ENCODE results near the gene ZNF169.
A peak's percentile ranks its signal among the peaks of the same experiment; 100 is the strongest.
"Not testable (repeated sequence)": the region's sequence is repeated elsewhere in the genome, so short reads cannot be mapped to it uniquely, and the experiment has no call there.

The ZNF169 gene

GRCh38 chr9:94259077-94259862 is at the start of gene ZNF169:
TSS of gene ZNF169 (plus strand) at chr9:94259298. CDS start at chr9:94278813, 19,515 bp downstream.
- DNase-seq (ENCODE audit: low read depth in 2 of 2, low spot score in 1 of 2), result peak; percentile 72 to 77

DNA sequence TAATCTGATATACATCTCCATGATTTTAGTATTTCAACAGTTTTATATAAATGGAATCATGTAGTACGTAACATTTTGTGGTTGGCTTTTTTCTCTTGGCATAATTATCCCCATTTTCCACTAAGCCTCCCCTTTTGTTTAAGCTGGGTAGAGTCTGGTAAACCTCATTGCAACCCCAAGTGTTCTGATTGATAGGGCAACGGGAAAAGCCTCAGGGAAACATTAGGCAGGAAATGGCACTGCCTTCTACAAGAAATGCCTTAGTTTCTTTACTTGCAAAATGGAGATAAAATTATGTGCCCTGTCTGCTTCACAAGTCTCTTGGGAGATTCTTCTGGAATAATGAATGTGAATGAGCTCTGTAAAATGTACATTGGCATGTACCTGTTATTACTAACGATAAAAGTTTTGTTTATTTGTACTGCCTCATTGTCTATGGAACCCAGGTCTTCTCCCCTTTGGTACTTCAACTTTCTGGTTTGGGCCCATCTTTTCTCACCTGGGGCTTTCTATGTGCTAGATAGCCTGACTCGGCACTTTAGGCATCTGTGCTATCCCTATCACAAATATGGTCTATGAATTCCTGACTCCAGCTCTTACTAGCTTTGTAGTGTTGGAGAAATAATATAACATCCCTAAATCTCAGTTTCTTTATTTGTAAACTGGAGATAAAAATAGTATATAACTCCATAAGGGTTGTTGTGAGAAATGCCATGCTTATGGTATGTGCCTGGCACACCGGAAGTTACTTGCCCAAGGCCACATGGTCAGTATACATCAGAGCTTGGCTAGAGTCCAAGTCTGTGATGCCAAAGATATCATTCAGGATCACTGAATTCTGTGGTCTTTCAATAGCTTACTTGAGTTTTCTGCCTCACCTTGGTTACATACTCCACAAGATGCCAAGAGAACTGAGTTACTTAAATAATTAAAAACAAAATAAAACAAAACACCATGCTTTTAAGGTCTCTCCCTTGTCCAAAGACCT is 48.2 kb upstream of the ZNF169 start:
- DNase-seq (ENCODE audit: low read depth in 2 of 2, low spot score in 1 of 2), result no peak

GRCh38 chr9:94212091-94212490 is 47.0 kb upstream of the ZNF169 start:
- DNase-seq (ENCODE audit: low read depth in 2 of 2, low spot score in 1 of 2), result no peak

DNA sequence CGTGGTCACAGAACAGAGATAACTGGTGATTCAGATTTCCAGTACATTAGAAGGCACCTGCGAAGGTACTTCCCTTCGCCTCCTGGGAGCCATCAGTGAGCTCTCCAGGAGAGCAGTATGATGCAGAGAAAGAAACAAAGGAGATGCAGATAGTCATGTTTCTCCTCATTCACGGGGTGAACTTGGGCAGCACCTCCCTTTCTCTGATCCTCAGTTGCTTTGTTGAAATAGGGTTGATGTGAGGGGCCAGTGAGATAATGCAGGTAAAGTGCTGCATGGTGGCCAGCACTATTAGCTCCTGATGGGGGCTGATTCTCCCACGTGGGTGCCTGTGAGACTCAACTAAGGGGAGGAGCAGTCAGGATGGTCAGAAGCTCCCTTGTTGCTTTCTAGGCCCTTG is 46.6 kb upstream of the ZNF169 start:
- no peak for DNase-seq (ENCODE audit: low read depth in 2 of 2, low spot score in 1 of 2)

GRCh38 chr9:94213511-94214124 is 45.5 kb upstream of the ZNF169 start:
- DNase-seq (ENCODE audit: low read depth in 2 of 2, low spot score in 1 of 2), result peak; percentile 36 to 45

GRCh38 chr9:94222870-94223269 is 36.2 kb upstream of the ZNF169 start:
- no peak for DNase-seq (ENCODE audit: low read depth in 2 of 2, low spot score in 1 of 2)

GRCh38 chr9:94225413-94225812 is 33.7 kb upstream of the ZNF169 start:
- DNase-seq (ENCODE audit: low read depth in 2 of 2, low spot score in 1 of 2), result not testable (repeated sequence)

DNA sequence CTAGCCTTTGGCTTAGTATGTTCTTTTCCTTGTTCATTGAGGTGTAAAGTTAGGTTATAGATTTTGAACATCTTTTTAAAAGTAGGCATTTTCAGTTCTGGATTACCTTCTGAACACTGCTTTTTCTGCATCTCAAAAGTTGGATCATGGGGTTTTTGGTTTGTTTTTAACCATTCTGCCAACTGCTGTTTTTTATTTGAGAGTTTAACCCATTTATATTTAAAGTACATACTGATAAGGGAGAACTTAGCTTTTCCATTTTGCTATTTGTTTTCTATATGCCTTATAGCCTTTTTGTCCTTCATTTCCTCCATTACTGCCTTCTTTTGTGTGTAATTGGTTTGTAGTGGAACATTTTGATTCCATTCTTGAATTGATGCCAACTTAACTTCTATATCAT is 30.5 kb upstream of the ZNF169 start:
- no peak for DNase-seq (ENCODE audit: low read depth in 2 of 2, low spot score in 1 of 2)

DNA sequence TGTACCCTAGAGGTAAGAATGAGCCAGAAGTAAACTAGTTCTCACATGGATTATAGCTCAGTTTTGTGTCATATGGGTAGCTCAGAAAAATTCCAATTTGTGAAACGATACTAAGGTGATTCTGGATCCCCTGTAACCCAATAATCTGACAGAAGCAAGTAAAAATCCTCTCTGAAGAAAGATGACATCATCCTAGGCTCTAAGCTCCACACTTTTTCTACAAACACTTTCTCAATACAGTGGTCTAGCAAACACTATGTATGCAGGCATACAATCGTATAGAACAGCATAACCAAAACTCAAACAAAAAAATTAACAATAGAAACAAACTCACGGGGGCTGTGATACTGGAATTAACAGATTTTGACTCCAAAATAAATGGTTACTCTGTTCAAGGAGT is 26.7 kb upstream of the ZNF169 start:
- DNase-seq (ENCODE audit: low read depth in 2 of 2, low spot score in 1 of 2), result no peak

DNA sequence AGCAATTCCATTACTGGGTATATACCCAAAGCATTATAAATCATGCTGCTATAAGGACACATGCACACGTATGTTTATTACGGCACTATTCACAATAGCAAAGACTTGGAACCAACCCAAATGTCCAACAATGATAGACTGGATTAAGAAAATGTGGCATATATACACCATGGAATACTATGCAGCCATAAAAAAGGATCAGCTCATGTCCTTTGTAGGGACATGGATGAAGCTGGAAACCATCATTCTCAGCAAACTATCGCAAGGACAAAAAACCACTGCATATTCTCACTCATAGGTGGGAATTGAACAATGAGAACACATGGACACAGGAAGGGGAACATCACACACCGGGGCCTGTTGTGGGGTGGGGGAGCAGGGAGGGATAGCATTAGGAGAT is 18.0 kb upstream of the ZNF169 start:
- DNase-seq (ENCODE audit: low read depth in 2 of 2, low spot score in 1 of 2), result not testable (repeated sequence)

- DNase-seq (ENCODE audit: low read depth in 2 of 2, low spot score in 1 of 2), result no peak
These were observed 13.4 kb upstream of the ZNF169 start for GRCh38 chr9:94245651-94246050.

- DNase-seq (ENCODE audit: low read depth in 2 of 2, low spot score in 1 of 2), result no peak
These were observed 8.6 kb upstream of the ZNF169 start for GRCh38 chr9:94250456-94250855.

DNA sequence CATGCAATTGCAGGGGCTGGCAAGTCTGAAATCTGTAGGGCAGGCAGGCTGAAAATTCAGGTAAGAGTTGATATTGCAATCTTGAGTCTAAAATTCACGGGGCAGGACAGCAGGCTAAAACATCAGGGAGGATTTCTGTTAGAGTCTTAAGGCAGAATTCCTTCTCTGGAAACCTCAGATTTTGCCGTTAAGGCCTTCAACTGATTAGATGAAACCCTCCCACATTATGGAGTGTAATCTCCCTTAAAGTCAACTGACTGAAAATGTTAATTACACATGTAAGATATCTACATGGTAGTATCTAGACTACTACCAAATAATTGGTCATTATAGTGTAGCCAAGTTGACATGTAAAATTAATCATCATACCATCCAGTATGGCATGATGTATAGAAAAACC is 3.1 kb upstream of the ZNF169 start:
- no peak for DNase-seq (ENCODE audit: low read depth in 2 of 2, low spot score in 1 of 2)

- not testable (repeated sequence) for DNase-seq (ENCODE audit: low read depth in 2 of 2, low spot score in 1 of 2)
These were observed 6.7 kb downstream of the ZNF169 start for GRCh38 chr9:94265626-94266402.

GRCh38 chr9:94269264-94269663 is 10.2 kb downstream of the ZNF169 start:
- DNase-seq (ENCODE audit: low read depth in 2 of 2, low spot score in 1 of 2), result no peak

DNA sequence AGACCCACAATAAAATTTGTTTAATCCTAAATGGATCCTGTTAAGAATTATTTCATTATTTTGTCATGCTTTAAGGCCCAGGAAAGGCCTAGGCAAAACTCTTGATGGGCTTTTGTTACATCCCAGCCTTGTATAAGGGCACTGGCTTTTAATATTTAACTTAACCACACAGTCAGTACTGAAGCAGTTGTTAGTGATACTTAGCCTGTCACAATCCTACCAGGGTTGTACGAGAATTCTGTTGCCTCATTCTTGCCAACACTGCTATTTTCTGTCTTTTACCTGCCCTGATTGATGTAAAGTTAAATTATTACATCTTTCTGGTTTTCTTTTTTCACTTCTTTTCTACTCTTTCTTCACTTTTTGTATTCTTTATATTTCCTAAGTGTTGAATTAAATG is 10.9 kb downstream of the ZNF169 start:
- DNase-seq (ENCODE audit: low read depth in 2 of 2, low spot score in 1 of 2), result no peak

GRCh38 chr9:94277029-94277428 is 17.9 kb downstream of the ZNF169 start:
- DNase-seq (ENCODE audit: low read depth in 2 of 2, low spot score in 1 of 2), result not testable (repeated sequence)

GRCh38 chr9:94277885-94278536 is 18.9 kb downstream of the ZNF169 start:
- DNase-seq (ENCODE audit: low read depth in 2 of 2, low spot score in 1 of 2), result no peak

GRCh38 chr9:94280409-94280989 is 21.4 kb downstream of the ZNF169 start:
- no peak for DNase-seq (ENCODE audit: low read depth in 2 of 2, low spot score in 1 of 2)

DNA sequence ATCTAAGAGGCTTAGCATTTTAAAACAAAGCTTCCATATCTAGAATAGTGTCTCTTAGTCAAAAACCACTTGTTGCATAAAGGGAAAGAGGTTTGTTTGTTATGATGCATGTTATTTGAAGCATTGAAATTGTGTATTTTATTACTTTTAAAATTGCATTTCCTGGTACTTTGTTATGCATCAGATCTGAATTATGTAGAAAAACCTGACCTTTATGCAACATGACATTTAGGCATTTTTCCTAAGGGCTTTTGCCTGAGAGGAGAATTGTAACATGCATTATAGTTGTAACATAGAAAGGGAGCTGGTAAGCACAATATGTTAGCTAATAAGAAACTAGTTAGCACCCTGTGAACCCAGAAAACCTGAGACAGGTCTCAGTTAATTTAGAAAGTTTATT is 22.0 kb downstream of the ZNF169 start:
- no peak for DNase-seq (ENCODE audit: low read depth in 2 of 2, low spot score in 1 of 2)

Measured in stimulated activated CD8-positive, alpha-beta memory T cell treated with anti-CD3 and anti-CD28 coated beads, Interleukin-4, amount 100 ng/mL, for 4 hours (primary cell).